Chondrocyte (in vitro differentiated cells): ENCODE data around the gene CCDC69. TPM values are rescaled to one million over a fixed set of nuclear protein-coding genes. Genes with fewer than 3 reads are reported as not detected.
"Not testable (repeated sequence)": the region's sequence is repeated elsewhere in the genome, so short reads cannot be mapped to it uniquely, and the experiment has no call there.

Source experiments
- DNase-seq: peaks from one replicate; pipeline ENCODE4 v3.0.0; 2021; ENCODE audit warnings: mixed read lengths, low spot score
- H3K27ac Mint-ChIP-seq: one replicate; pipeline ENCODE4 v1.8.0; 2021; ENCODE audit warnings: mild to moderate bottlenecking, moderate library complexity, mixed read lengths; ENCODE audit not compliant: unreplicated experiment
- H3K27me3 Mint-ChIP-seq: 2 replicates; pipeline ENCODE4 v1.8.0; 2021; ENCODE audit warnings: low read depth, mixed read lengths
- H3K36me3 Mint-ChIP-seq: 2 replicates; pipeline ENCODE4 v1.8.0; 2021; ENCODE audit warnings: low read depth, mixed read lengths
- H3K4me1 Mint-ChIP-seq: 2 replicates; pipeline ENCODE4 v1.8.0; 2021; ENCODE audit warnings: low read depth, mild to moderate bottlenecking, mixed read lengths
- H3K4me3 Mint-ChIP-seq: one replicate; pipeline ENCODE4 v1.8.0; 2021; ENCODE audit warnings: mild to moderate bottlenecking, moderate library complexity, mixed read lengths; ENCODE audit not compliant: unreplicated experiment
- H3K9me3 Mint-ChIP-seq: 2 replicates; pipeline ENCODE4 v1.8.0; 2021; ENCODE audit warnings: low read depth, mixed read lengths
- CTCF ChIP-seq: fragments of 200-600 bp; sonication (generic); IDR thresholded peaks from 2 replicates; pipeline ENCODE4 v1.5.0; 2021; ENCODE audit warnings: antibody characterized with exemption, mild to moderate bottlenecking, moderate library complexity
- total RNA-seq: library from RNA; stranded (reverse); gene quantifications from 3 replicates; pipeline ENCODE4 v1.2.1, GENCODE V29; 2021

CCDC69 gene
- total RNA-seq, 1 donor from 2014 or later = 1.3 TPM

- no peak for DNase-seq
- Mint-ChIP-seq H3K36me3 (no peaks in the 10 kb centered on the region), H3K4me1 (peaks cover 8% of the 10 kb centered on the region), H3K27me3 (peaks cover 13% of the 10 kb centered on the region), H3K4me3 (no peak overlapping the region), H3K9me3 (no peaks in the 10 kb centered on the region), H3K27ac (no peak overlapping the region)
- TF ChIP-seq CTCF = no peak
These were observed 24.2 kb downstream of the CCDC69 start for GRCh38 chr5:151199581-151200185.

DNA sequence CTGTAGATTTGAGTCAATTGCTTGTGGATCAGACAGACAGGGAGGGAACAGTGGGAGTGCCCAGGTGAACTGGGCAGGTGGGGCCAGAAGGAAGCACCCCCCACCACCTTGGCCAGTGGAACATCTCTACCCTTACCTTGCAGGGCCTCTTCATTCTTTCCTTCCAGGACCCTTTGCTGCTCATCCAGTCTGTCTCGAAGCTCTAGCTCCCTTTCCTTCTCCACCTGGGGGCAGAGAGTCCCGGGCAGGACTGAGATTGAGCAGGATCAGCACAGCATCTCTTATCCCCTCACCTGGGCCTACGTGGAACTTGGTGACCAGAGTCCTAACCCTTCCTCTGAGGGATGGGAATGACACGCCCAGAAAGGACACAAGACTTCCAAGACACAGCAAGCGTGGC is 25.0 kb downstream of the CCDC69 start:
- Mint-ChIP-seq H3K4me3 (no peak overlapping the region), H3K36me3 (no peaks in the 10 kb centered on the region), H3K27me3 (peaks cover 13% of the 10 kb centered on the region), H3K9me3 (no peaks in the 10 kb centered on the region), H3K4me1 (peaks cover 8% of the 10 kb centered on the region), H3K27ac (no peak overlapping the region)
- no peak for DNase-seq
- no peak for TF ChIP-seq CTCF

DNA sequence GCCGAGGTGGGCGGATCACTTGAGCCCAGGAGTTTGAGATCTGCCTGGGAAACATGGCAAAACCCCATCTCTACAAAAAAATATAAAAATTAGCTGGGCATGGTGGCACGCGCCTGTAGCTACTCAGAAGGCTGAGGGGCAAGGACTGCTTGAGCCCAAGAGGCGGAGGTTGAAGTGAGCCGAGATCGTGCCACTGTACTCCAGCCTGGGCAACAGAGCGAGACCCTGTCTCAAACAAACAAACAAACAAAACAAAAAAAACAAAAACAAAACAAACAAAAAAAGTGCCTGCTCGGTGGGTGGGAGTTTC is 26.6 kb downstream of the CCDC69 start:
- peaks cover 13% of the 10 kb centered on the region for H3K27me3 Mint-ChIP-seq
- not testable (repeated sequence) for H3K36me3 Mint-ChIP-seq, H3K4me1 Mint-ChIP-seq, H3K4me3 Mint-ChIP-seq, H3K27ac Mint-ChIP-seq, DNase-seq, H3K9me3 Mint-ChIP-seq

- Mint-ChIP-seq H3K27ac (no peak overlapping the region), H3K27me3 (peaks cover 13% of the 10 kb centered on the region), H3K4me3 (no peak overlapping the region), H3K9me3 (peaks cover 6% of the 10 kb centered on the region), H3K36me3 (no peaks in the 10 kb centered on the region), H3K4me1 (peaks cover 8% of the 10 kb centered on the region)
- no peak for TF ChIP-seq CTCF
- DNase-seq = no peak
These were observed 27.2 kb downstream of the CCDC69 start for GRCh38 chr5:151196556-151197290.

DNA sequence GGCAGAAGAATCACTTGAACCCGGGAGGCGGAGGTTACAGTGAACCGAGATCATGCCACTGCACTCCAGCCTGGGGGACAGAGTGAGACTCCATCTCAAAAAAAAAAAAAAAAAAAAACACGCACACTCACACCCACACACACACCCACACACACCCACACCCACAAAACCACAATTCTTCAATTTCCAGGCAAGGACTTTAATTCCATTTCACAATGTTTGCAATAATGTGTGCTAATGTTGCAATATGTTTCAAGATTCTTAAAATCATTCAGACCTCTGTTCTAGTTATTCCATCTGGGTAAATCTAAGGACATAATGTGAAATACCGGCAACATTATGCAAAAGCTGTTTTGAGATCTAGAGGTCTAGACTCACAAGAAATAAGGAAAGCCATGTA is 28.3 kb downstream of the CCDC69 start:
- peaks cover 8% of the 10 kb centered on the region for H3K4me1 Mint-ChIP-seq
- H3K27ac Mint-ChIP-seq = no peak overlapping the region
- DNase-seq = no peak

More for the DNA sequence above, 28.3 kb downstream of the CCDC69 start:
- H3K36me3 Mint-ChIP-seq = peaks cover under 1% of the 10 kb centered on the region
- H3K27me3 Mint-ChIP-seq = peaks cover 5% of the 10 kb centered on the region
- H3K4me3 Mint-ChIP-seq = no peak overlapping the region
- no peak for TF ChIP-seq CTCF
- H3K9me3 Mint-ChIP-seq = peaks cover 13% of the 10 kb centered on the region
